Measurements from ENCODE around the gene ART5. TPM values are rescaled to one million over a fixed set of nuclear protein-coding genes. Genes with fewer than 3 reads are reported as not detected.
A peak's percentile ranks its signal among the peaks of the same experiment; 100 is the strongest.
"Not testable (repeated sequence)": the region's sequence is repeated elsewhere in the genome, so short reads cannot be mapped to it uniquely, and the experiment has no call there.

ART5 gene
- total RNA-seq, 2 donors from 2014 or later, result 3.1 TPM; not detected in 1

GRCh38 chr11:3645552-3645951, 3.8 kb upstream of the ART5 start:
- H3K36me3 ChIP-seq, result no peaks in the 10 kb centered on the region
- WGBS, result 85% methylated on average over 7 of the region's 7 CpGs
- no peak for TF ChIP-seq CTCF (IDR thresholded peaks at IDR 0.05)
- no peak for TF ChIP-seq POLR2A (IDR thresholded peaks at IDR 0.05)
- no peak for TF ChIP-seq POLR2AphosphoS5 (IDR thresholded peaks at IDR 0.05)
- intact Hi-C loops (cut with DNase I), result no loop called here
- H3K27ac ChIP-seq, result no peak overlapping the region
- no peaks in the 10 kb centered on the region for H3K27me3 ChIP-seq (replicated peaks; ENCODE audit: insufficient read depth)
- DNase-seq (ENCODE audit: low spot score), result no peak
- no peaks in the 10 kb centered on the region for H3K4me1 ChIP-seq (replicated peaks)
- no peak overlapping the region for H3K4me3 ChIP-seq
- H3K9me3 ChIP-seq, result no peaks in the 10 kb centered on the region

- WGBS, result 85% methylated on average over 4 of the region's 4 CpGs
- no peak within 1 kb of the TSS for H3K27ac ChIP-seq
- no peak for DNase-seq (ENCODE audit: low spot score)
- H3K4me1 ChIP-seq (replicated peaks), result no peaks in the 10 kb centered on the region
- TF ChIP-seq POLR2AphosphoS5 (IDR thresholded peaks at IDR 0.05), result no peak
- no peak for TF ChIP-seq POLR2A (IDR thresholded peaks at IDR 0.05)
- TF ChIP-seq CTCF (IDR thresholded peaks at IDR 0.05), result no peak
- H3K9me3 ChIP-seq, result no peaks in the 10 kb centered on the region
- no peaks in the 10 kb centered on the region for H3K27me3 ChIP-seq (replicated peaks; ENCODE audit: insufficient read depth)
- intact Hi-C loops (cut with DNase I), result no loop called here
- no peak within 1 kb of the TSS for H3K4me3 ChIP-seq
- H3K36me3 ChIP-seq, result no peaks in the 10 kb centered on the region
Observed at GRCh38 chr11:3644817-3645235, 3.0 kb upstream of the ART5 start, which contains the start of gene ART1. TSS of gene ART1 (plus strand) at chr11:3645128. CDS start at chr11:3659214, 14,086 bp downstream.

DNA sequence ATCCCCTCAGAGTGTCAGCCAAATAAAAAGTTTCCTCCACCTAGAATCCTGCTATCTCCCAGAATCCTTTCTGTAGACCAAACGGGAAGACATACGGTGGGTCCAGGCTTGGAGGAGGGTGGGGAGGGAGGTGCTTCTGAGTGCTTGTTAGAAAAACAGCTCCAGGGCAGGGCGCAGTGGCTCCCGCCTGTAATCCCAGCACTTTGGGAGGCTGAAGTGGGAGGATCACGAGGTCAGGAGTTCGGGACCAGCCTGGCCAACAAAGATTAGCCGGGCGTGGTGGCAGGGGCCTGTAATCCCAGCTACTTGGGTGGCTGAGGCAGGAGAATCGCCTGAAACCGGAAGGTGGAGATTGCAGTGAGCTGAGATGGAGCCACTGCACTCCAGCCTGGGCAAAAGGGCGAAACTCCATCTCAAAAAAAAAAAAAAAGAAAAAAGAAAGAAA, 1.3 kb upstream of the ART5 start:
- H3K27ac ChIP-seq; intact Hi-C loops (cut with DNase I); H3K27me3 ChIP-seq (replicated peaks; ENCODE audit: insufficient read depth); H3K36me3 ChIP-seq; DNase-seq (ENCODE audit: low spot score); H3K4me1 ChIP-seq (replicated peaks); H3K9me3 ChIP-seq: not testable (repeated sequence)
- 43% methylated on average over 11 of the region's 11 CpGs for WGBS
- peak overlapping the region in 1 of 2 donors; percentile 42 for H3K4me3 ChIP-seq

DNA sequence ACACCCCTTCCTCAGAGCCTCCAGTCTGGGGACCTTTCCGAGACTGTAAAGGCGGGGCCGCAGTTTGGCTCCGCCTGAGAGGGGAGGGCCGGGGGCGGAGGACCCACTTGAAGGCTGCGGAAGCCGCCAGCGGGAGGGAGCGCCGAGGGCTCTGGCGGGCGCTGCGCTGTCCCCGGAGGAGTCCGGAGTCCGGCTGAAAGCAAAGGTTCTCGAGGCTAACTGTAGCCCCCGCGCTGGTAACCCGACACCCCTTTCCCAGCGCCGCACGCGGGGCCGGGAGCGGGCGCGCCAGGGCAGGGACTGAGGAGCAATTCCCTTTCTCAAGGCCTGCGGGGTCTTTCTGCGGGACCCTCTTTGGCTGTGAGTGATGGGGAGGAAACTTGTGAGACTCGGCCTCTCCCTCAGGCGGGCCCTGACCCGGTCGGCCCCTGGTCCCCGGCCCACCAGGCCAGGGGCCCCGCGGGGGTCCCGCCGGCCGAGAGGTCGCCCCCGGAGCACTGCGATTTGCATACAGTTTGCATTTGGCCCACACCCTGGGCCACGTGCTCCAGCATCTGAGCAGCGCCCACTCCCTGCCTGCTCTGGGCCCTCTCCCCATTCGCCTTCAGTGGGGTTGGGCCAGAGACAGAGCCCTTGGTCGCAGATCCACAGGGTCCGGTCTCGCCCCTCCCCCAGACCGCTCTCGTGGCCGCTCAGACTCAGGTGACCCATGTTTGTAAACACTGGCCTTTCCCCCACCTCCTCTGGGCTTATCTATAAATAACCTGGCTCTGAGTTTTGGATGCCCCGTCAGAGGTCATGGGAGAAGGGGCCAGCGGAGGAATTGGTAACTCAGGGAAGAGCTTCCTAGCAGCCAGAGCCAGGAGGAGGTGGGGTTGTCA, 519 bp upstream of the ART5 start:
- peak; percentile 76 for DNase-seq (ENCODE audit: low spot score)
- Histone ChIP-seq H3K4me3 (peak overlapping the region; percentile 42 to 46), H3K27me3 (replicated peaks; ENCODE audit: insufficient read depth) (no peaks in the 10 kb centered on the region), H3K27ac (peak overlapping the region in 1 of 2 donors; percentile 43), H3K4me1 (replicated peaks) (no peaks in the 10 kb centered on the region), H3K36me3 (no peaks in the 10 kb centered on the region), H3K9me3 (no peaks in the 10 kb centered on the region)
- intact Hi-C loops (cut with DNase I), result no loop called here
- under 1% methylated on average over 55 of the region's 55 CpGs for WGBS
- TF ChIP-seq POLR2A (IDR thresholded peaks at IDR 0.05), result peak; percentile 61
- TF ChIP-seq POLR2AphosphoS5 (IDR thresholded peaks at IDR 0.05), result peak; percentile 47
- no peak for TF ChIP-seq CTCF (IDR thresholded peaks at IDR 0.05)

- Histone ChIP-seq H3K9me3 (no peaks in the 10 kb centered on the region), H3K27ac (no peak overlapping the region), H3K4me3 (no peak overlapping the region), H3K27me3 (replicated peaks; ENCODE audit: insufficient read depth) (no peaks in the 10 kb centered on the region), H3K4me1 (replicated peaks) (no peaks in the 10 kb centered on the region), H3K36me3 (no peaks in the 10 kb centered on the region)
- TF ChIP-seq CTCF (IDR thresholded peaks at IDR 0.05), result no peak
- TF ChIP-seq POLR2A (IDR thresholded peaks at IDR 0.05), result no peak
- no peak for TF ChIP-seq POLR2AphosphoS5 (IDR thresholded peaks at IDR 0.05)
- WGBS, result 58% methylated on average over 8 of the region's 8 CpGs
- intact Hi-C loops (cut with DNase I), result no loop called here
- no peak for DNase-seq (ENCODE audit: low spot score)
Observed at GRCh38 chr11:3641191-3641590, 601 bp downstream of the ART5 start.
